Medulla oblongata (tissue), 1 donor: ENCODE measurements around the gene HGF.
"Not testable (repeated sequence)": the region's sequence is repeated elsewhere in the genome, so short reads cannot be mapped to it uniquely, and the experiment has no call there.

ENCODE experiments used
- DNase-seq: peaks from one replicate; pipeline ENCODE4 v3.0.0-alpha.2; 2015; ENCODE audit errors: extremely low spot score

The HGF gene

GRCh38 chr7:81722250-81722649, 47.6 kb downstream of the HGF start:
- not testable (repeated sequence) for DNase-seq

DNA sequence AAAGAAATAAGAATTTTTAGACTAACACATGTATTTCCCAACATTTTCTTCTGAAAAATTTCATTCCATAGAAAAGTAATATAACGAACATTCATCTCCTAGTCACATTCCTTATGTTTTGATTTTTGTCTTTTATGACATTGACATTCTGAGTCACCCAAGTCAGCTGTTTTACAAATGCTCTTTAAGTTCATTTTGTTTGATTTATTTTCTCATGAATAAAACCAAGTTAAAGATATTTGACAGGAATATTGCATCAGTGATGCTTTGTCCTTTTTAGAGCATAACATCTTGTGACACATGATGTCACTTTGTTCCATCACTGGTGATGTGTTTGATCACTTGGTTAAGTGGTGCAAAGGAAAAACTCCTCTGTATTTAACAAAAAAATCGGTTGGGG, 48.4 kb downstream of the HGF start:
- DNase-seq = no peak

- DNase-seq = no peak
Observed at GRCh38 chr7:81719865-81720264, 50.0 kb downstream of the HGF start.

DNA sequence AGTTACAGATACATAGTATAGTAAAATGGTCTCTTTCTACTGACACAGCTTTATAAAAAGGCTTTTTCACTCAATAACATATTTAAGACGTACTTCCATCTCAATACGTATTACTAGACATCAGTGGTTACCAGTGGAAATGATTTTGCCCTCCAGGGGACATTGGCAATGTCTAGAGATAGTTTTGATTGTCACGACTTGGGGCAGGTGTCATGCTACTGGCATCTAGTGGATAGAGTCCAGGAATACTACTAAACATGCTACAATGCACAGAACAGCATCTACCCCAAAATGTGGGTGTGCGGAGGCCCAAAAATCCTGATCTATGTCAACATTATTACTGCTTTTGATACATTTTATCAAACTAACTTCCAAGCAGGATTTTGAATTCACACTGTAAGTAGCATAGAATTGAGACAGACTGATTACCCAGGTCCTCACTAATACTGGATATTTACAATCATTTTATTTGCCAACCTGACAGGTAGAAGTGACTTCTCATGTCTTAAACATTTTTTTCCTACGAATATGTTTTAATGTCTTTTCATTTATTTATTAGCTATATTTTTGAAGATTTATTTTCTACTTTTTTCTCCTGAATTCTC, 53.8 kb downstream of the HGF start:
- DNase-seq = no peak

GRCh38 chr7:81714306-81714705, 55.5 kb downstream of the HGF start:
- no peak for DNase-seq

- DNase-seq = no peak
Observed at GRCh38 chr7:81710751-81711150, 59.1 kb downstream of the HGF start.

GRCh38 chr7:81709836-81710235, 60.0 kb downstream of the HGF start:
- DNase-seq = no peak

DNA sequence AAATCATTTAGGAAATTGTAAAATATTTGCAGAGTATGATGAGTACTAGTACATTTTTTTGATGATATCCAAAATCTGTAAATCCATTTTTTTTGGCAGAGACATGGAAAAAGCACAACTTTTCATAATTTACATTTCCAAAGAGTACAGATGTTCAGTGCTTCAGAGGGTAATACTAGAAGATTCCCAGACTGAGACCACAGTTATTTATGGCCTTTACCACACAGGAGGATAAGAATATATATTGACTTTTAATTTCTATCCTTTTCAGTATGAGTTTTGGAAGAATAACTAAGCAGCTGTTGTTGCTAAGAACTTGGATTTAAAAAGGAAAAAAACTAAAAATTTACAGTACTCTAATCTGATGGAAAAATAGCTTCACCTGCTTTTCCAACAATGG, 61.9 kb downstream of the HGF start:
- no peak for DNase-seq

GRCh38 chr7:81707196-81707595, 62.7 kb downstream of the HGF start:
- no peak for DNase-seq

GRCh38 chr7:81705206-81705605, 64.6 kb downstream of the HGF start:
- DNase-seq = no peak

- DNase-seq = no peak
Observed at GRCh38 chr7:81704595-81704994, 65.3 kb downstream of the HGF start.

GRCh38 chr7:81698965-81699364, 70.9 kb downstream of the HGF start:
- no peak for DNase-seq

GRCh38 chr7:81694711-81695110, 75.1 kb downstream of the HGF start:
- no peak for DNase-seq

GRCh38 chr7:81693894-81694293, 76.0 kb downstream of the HGF start:
- DNase-seq = no peak

DNA sequence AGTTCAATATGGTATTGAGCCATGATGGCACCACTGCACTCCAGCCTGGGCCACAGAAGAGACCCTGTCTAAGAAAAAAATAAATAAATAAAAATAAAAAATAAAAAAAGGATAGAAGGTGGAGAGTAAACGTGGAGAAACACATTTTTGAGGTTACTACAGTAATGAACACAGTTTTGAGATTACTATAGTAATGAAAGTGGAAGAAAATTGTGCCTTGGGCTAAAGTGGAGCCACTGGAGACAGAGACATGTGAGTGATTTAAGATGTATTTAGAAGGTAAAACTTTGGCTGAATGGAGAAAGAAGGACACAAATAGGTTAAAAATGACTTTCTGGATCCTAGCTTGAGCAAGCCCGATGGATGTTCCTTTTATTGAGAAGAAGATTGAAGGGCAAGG, 76.8 kb downstream of the HGF start:
- DNase-seq = no peak

- DNase-seq = no peak
Observed at GRCh38 chr7:81692146-81692905, 77.5 kb downstream of the HGF start.

DNA sequence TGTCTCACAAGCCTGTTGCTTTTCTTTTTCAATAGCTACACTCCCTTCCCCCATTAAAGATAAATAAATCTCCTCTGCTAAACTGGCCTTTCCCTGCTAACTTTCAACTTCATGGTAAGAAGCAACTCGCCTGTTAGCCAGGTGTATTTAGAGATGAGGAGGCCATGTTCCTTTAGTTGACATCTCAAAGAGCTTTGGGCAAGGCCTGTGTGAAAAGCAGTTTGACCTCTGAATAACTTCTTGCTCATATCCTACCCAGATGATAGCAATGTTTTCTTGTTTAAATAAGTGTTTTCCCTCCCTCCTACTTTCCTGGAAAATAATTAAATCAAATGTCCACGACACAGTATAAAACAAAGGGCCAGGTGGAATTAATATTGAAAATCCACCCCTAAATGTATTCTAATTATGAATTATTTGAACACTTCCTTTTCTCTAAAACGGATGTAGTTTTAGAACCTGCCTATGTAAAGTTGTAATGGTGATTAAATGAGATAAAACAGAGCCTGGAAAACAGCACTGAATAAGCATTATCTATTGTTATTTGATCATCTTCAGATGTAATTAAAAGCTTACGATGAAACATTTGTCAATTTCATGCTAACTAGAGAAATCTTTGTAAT, 78.5 kb downstream of the HGF start:
- DNase-seq = no peak

DNA sequence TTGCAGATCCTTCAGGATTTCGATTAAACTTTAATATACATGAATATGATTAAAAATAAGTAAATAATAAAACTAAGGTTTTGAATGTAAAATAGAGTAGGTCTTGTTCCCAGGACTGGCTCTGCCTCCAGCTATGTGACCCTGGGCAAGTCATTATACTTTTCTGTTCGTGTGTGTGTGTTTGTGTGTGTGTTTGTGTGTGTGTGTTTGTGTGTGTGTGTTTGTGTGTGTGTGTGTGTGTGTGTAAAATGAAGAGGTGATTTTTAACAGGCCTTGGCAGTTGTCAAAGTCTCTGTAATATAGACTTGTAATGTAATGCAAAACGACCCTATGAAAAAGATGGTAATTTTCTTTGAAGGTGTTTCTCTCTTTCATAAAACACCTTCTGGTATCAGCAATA, 79.2 kb downstream of the HGF start:
- DNase-seq = no peak

- no peak for DNase-seq
Observed at GRCh38 chr7:81690251-81690650, 79.6 kb downstream of the HGF start.

DNA sequence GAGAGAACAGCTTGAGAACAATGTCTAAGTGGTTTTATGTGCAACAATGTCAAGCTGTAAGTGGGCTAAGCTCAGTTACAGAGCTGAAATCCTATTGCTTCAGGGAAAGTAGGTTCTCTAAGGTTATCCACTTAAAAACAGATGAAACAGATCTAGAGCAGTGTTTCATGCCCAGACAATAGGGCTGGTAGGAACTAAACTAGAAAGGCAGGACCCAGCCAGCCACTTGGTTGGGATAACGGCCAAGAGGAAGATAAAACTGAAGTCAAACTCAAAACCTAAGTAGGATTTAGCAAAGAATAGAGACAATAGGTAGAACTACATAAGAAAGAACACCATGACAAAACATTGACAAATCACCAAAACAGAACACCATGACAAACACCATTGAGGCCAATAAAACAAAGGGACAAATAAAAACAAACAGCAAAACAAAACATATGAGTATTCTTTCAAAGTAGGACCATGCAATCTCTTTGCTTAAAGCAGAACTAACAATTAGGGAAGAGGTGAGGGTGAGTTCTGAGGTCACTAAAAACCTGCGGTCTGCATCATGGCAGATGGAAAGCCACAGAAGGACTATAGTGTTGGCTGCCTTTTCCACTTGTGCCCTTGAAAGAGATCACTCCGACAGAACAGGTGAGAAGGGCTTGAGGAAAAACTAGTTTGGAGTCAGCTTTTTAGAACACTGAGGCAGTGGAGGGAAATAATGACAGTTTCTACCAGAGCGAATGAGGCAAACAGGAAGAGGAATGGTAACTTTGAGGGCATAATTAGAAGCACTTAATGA, 81.0 kb downstream of the HGF start:
- DNase-seq = no peak

DNA sequence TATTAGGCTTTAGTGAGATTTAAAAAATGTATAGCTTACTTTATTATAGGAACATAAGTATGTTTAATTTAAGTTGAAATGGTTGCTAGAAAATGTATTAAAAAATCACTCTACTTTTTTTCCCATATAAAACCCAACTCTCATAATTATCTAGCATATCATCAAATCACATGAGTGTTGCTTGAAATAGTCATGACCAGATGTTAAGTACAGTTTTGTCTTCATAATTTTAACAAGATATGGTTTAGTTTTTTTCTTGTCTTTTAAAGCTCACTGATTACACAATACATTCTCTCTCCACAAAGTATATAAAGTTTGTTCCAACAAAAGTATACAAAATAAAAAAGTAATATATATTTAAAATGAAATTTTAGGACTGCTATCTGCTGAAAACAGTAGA, 82.8 kb downstream of the HGF start:
- DNase-seq = no peak

- DNase-seq = no peak
Observed at GRCh38 chr7:81685270-81685868, 84.5 kb downstream of the HGF start.
